PC-9 (cell line): ENCODE measurements around the gene RPS6KA4. TPM values are rescaled to one million over a fixed set of nuclear protein-coding genes. Genes with fewer than 3 reads are reported as not detected.

Source experiments
- BruUV-seq: library from RNA; stranded (reverse); fragments of 400-500 nt; replicated peaks from 2 replicates; lab custom pipeline; 2021; lab: Mats Ljungman, UMichigan
- CTCF ChIA-PET: fragments of 300-600 bp; sonication (Branson Sonifier 250); formaldehyde crosslinking; loops from one replicate; lab custom pipeline; 2022; ENCODE audit warnings: antibody characterized with exemption; lab: Charles Lee
- POLR2A ChIA-PET: fragments of 300-600 bp; sonication (Branson Sonifier 250); formaldehyde crosslinking; loops from one replicate; lab custom pipeline; 2022; ENCODE audit warnings: antibody characterized with exemption; ENCODE audit not compliant: unreplicated experiment; lab: Charles Lee
- DNase-seq, 2 experiments: peaks; one replicate each; pipeline versions ENCODE4 v3.0.0 to v3.0.0-alpha.2; 2015 to 2022; ENCODE audit warnings: mixed read lengths in 1 of 2
- H2AFZ ChIP-seq: fragments of 200-600 bp; sonication (generic); 2 replicates; pipeline ENCODE4 v1.8.1; 2017; ENCODE audit warnings: antibody characterized with exemption
- H3F3A ChIP-seq: fragments of 200-600 bp; sonication (generic); 2 replicates; pipeline ENCODE4 v1.8.1; 2017; ENCODE audit warnings: antibody characterized with exemption, mild to moderate bottlenecking, low read depth; ENCODE audit not compliant: insufficient read depth
- H3K27ac ChIP-seq: fragments of 200-600 bp; sonication (generic); 2 replicates; pipeline ENCODE4 v1.6.1; 2016; ENCODE audit warnings: mixed run types
- H3K27me3 ChIP-seq: fragments of 200-600 bp; sonication (generic); 2 replicates; pipeline ENCODE4 v1.6.1; 2016; ENCODE audit warnings: low read depth, mixed run types; ENCODE audit not compliant: insufficient read depth
- H3K36me3 ChIP-seq: fragments of 200-600 bp; sonication (generic); 2 replicates; pipeline ENCODE4 v1.6.1; 2016; ENCODE audit warnings: low read depth, mixed run types
- H3K4me1 ChIP-seq: fragments of 200-600 bp; sonication (generic); replicated peaks from 2 replicates; pipeline ENCODE4 v1.6.1; 2016; ENCODE audit warnings: mixed run types; ENCODE audit not compliant: insufficient read depth
- H3K4me2 ChIP-seq: fragments of 200-600 bp; sonication (generic); 2 replicates; pipeline ENCODE4 v1.6.1; 2017; ENCODE audit warnings: mixed run types
- H3K4me3 ChIP-seq: fragments of 200-600 bp; sonication (generic); 2 replicates; pipeline ENCODE4 v1.6.1; 2016; ENCODE audit warnings: mixed run types
- H3K79me2 ChIP-seq: fragments of 200-600 bp; sonication (generic); 2 replicates; pipeline ENCODE4 v1.6.1; 2017; ENCODE audit warnings: low read depth, mixed run types
- H3K9me2 ChIP-seq: fragments of 200-600 bp; sonication (generic); 2 replicates; pipeline ENCODE4 v1.8.1; 2017; ENCODE audit warnings: mild to moderate bottlenecking; ENCODE audit not compliant: insufficient read depth
- H3K9me3 ChIP-seq: fragments of 200-600 bp; sonication (generic); 2 replicates; pipeline ENCODE4 v1.8.1; 2016; ENCODE audit warnings: low read depth; ENCODE audit not compliant: insufficient read depth
- H4K20me1 ChIP-seq: fragments of 200-600 bp; sonication (generic); 2 replicates; pipeline ENCODE4 v1.8.1; 2017; ENCODE audit not compliant: insufficient read depth
- CTCF ChIP-seq: fragments of 200-600 bp; sonication (generic); conservative IDR thresholded peaks from 2 replicates; pipeline ENCODE4 v1.6.1; 2017; ENCODE audit warnings: mixed run types, antibody characterized with exemption, mild to moderate bottlenecking, moderate library complexity
- EZH2 ChIP-seq: fragments of 200-600 bp; sonication (generic); IDR thresholded peaks from 2 replicates; pipeline ENCODE4 v1.8.0; 2017; ENCODE audit warnings: antibody characterized with exemption, low read depth
- intact Hi-C: fragments of 100-400 bp; cut with micrococcal nuclease; formaldehyde crosslinking; loops from one replicate; pipeline ENCODE4 v1.10.0; 2022; ENCODE audit not compliant: unreplicated experiment
- microRNA-seq: library from miRNA; unstranded; fragments of <30 nt; microRNA quantifications from one replicate; pipeline ENCODE4 v1.2.0, GENCODE V29; 2021; ENCODE audit warnings: borderline number of aligned reads, borderline replicate concordance
- total RNA-seq: library from RNA; stranded (reverse); gene quantifications from 2 replicates; pipeline ENCODE4 v1.2.3, GENCODE V29; 2021

The RPS6KA4 gene
- total RNA-seq, 1 experiment from 2014 or later, result 64.3 TPM

- ChIA-PET CTCF (no interaction called here), POLR2A (no interaction called here)
- Histone ChIP-seq H3K27me3 (no peaks in the 10 kb centered on the region), H3F3A (no peaks in the 10 kb centered on the region), H3K4me2 (no peak overlapping the region), H4K20me1 (no peaks in the 10 kb centered on the region), H3K36me3 (no peaks in the 10 kb centered on the region), H3K27ac (no peak overlapping the region), H3K9me2 (no peaks in the 10 kb centered on the region), H3K9me3 (peaks cover 16% of the 10 kb centered on the region), H2AFZ (no peak overlapping the region), H3K4me3 (no peak overlapping the region), H3K79me2 (no peaks in the 10 kb centered on the region), H3K4me1 (no peaks in the 10 kb centered on the region)
- no TSS peak for BruUV-seq
- intact Hi-C loops, result no loop called here
- no peak for DNase-seq
- no peak for TF ChIP-seq EZH2
- no peak for TF ChIP-seq CTCF
These were observed 60.4 kb downstream of the RPS6KA4 start for GRCh38 chr11:64419257-64419790.

GRCh38 chr11:64419818-64420485 is 61.0 kb downstream of the RPS6KA4 start:
- Histone ChIP-seq H3K9me2 (no peaks in the 10 kb centered on the region), H3K79me2 (no peaks in the 10 kb centered on the region), H2AFZ (no peak overlapping the region), H3F3A (no peaks in the 10 kb centered on the region), H3K4me2 (no peak overlapping the region), H3K27ac (no peak overlapping the region), H3K4me3 (no peak overlapping the region), H3K9me3 (peaks cover 16% of the 10 kb centered on the region), H3K27me3 (no peaks in the 10 kb centered on the region), H3K36me3 (no peaks in the 10 kb centered on the region), H3K4me1 (no peaks in the 10 kb centered on the region), H4K20me1 (no peaks in the 10 kb centered on the region)
- no peak for DNase-seq
- no TSS peak for BruUV-seq
- TF ChIP-seq CTCF, result no peak
- TF ChIP-seq EZH2, result no peak
- POLR2A ChIA-PET, result no interaction called here
- intact Hi-C loops, result no loop called here
- CTCF ChIA-PET, result interaction anchor here (0.6 kb wide), 1 partner anchor 500 kb away, joined by 4 read pairs; no protein-coding TSS in a partner anchor

Small RNA genes within 50 kb of the gene (microRNA-seq; reads per million reads assigned to microRNA genes)
- gene MIR1237 (17.5 reads per million, percentile 29 among the genes with 10 or more reads in this experiment), gene MIR7155 (not detected)

Other genes with a start within 250 kb of the RPS6KA4 start
- gene MACROD1, start 193.0 kb upstream of the RPS6KA4 start, total RNA-seq, result 41.0 and 68.8 TPM in 2 replicates
- 267 and 299 TPM in 2 replicates for gene STIP1, start 173.0 kb upstream of the RPS6KA4 start, total RNA-seq
- gene FERMT3, start 152.4 kb upstream of the RPS6KA4 start, total RNA-seq, result 5.0 and 6.6 TPM in 2 replicates
- gene TRPT1, start 133.0 kb upstream of the RPS6KA4 start, total RNA-seq, result 55.2 and 76.2 TPM in 2 replicates
- 87.4 and 112 TPM in 2 replicates for gene NUDT22, start 132.9 kb upstream of the RPS6KA4 start, total RNA-seq
- gene DNAJC4, start 128.6 kb upstream of the RPS6KA4 start, total RNA-seq, result 55.0 and 57.1 TPM in 2 replicates
- gene VEGFB, start 124.6 kb upstream of the RPS6KA4 start, total RNA-seq, result 110 and 129 TPM in 2 replicates
- 84.2 and 93.2 TPM in 2 replicates for gene FKBP2, start 118.1 kb upstream of the RPS6KA4 start, total RNA-seq
- 385 and 435 TPM in 2 replicates for gene PPP1R14B, start 112.2 kb upstream of the RPS6KA4 start, total RNA-seq
- gene PLCB3, start 107.6 kb upstream of the RPS6KA4 start, total RNA-seq, result 73.2 and 79.6 TPM in 2 replicates
- 94.3 and 94.4 TPM in 2 replicates for gene BAD, start 74.5 kb upstream of the RPS6KA4 start, total RNA-seq
- gene GPR137, start 73.3 kb upstream of the RPS6KA4 start, total RNA-seq, result 72.8 and 110 TPM in 2 replicates
- gene KCNK4, start 67.9 kb upstream of the RPS6KA4 start, total RNA-seq, result 0.53 and 0.57 TPM in 2 replicates
- gene CATSPERZ, start 58.8 kb upstream of the RPS6KA4 start, total RNA-seq, result 1.3 TPM in 1 of 2 replicates, not detected in the other
- 61.0 and 64.6 TPM in 2 replicates for gene ESRRA, start 53.6 kb upstream of the RPS6KA4 start, total RNA-seq
- 264 and 275 TPM in 2 replicates for gene TRMT112, start 41.6 kb upstream of the RPS6KA4 start, total RNA-seq
- 381 and 441 TPM in 2 replicates for gene PRDX5, start 41.0 kb upstream of the RPS6KA4 start, total RNA-seq
- 9.6 and 15.1 TPM in 2 replicates for gene CCDC88B, start 19.0 kb upstream of the RPS6KA4 start, total RNA-seq
- 0.41 and 1.1 TPM in 2 replicates for gene SLC22A11, start 196.8 kb downstream of the RPS6KA4 start, total RNA-seq
- not detected in 2 replicates for gene SLC22A12, start 232.1 kb downstream of the RPS6KA4 start, total RNA-seq